ENCODE measurements around the gene PUM1.

The PUM1 gene

GRCh38 chr1:30919025-30919881 lies 146.3 kb downstream of the PUM1 start:
- DNase-seq: peak; percentile 88

GRCh38 chr1:30916296-30916695 lies 149.2 kb downstream of the PUM1 start:
- DNase-seq: no peak

GRCh38 chr1:30915491-30916230 lies 149.9 kb downstream of the PUM1 start:
- no peak for DNase-seq

- DNase-seq: no peak
These were observed 150.6 kb downstream of the PUM1 start for GRCh38 chr1:30914931-30915330.

- no peak for DNase-seq
These were observed 151.0 kb downstream of the PUM1 start for GRCh38 chr1:30914587-30914922.

- no peak for DNase-seq
These were observed 152.4 kb downstream of the PUM1 start for GRCh38 chr1:30912913-30913652.

GRCh38 chr1:30912224-30912623 lies 153.3 kb downstream of the PUM1 start:
- no peak for DNase-seq

GRCh38 chr1:30911059-30911954 lies 154.2 kb downstream of the PUM1 start:
- peak; percentile 78 for DNase-seq

- DNase-seq: no peak
These were observed 156.0 kb downstream of the PUM1 start for GRCh38 chr1:30909365-30910068.

GRCh38 chr1:30908696-30909364 lies 156.7 kb downstream of the PUM1 start, which contains the start of gene SDC3:
SDC3 (minus strand) TSS chr1:30908758; CDS start chr1:30908586, 172 bp downstream.
- peak; percentile 61 for DNase-seq

- no peak for DNase-seq
These were observed 157.2 kb downstream of the PUM1 start for GRCh38 chr1:30908316-30908695.

- no peak for DNase-seq
These were observed 157.8 kb downstream of the PUM1 start for GRCh38 chr1:30907481-30908315.

- no peak for DNase-seq
These were observed 158.7 kb downstream of the PUM1 start for GRCh38 chr1:30906631-30907441.

- DNase-seq: peak; percentile 3
These were observed 159.4 kb downstream of the PUM1 start for GRCh38 chr1:30905916-30906620.

- DNase-seq: peak; percentile 1
These were observed 160.1 kb downstream of the PUM1 start for GRCh38 chr1:30905403-30905802.

GRCh38 chr1:30904962-30905335 lies 160.6 kb downstream of the PUM1 start:
- no peak for DNase-seq

- DNase-seq: peak; percentile 2
These were observed 161.1 kb downstream of the PUM1 start for GRCh38 chr1:30904191-30904961.
